ENCODE data around the gene POU5F1. TPM values are rescaled to one million over a fixed set of nuclear protein-coding genes. Genes with fewer than 3 reads are reported as not detected.

POU5F1 gene
- total and polyA plus RNA-seq, 9 of the 15 experiments (the other 6 are each of a cell fraction or from before 2014, with no cell fraction given) = 0.06 to 2.0 (median 0.10) TPM; not detected in 6

DNA sequence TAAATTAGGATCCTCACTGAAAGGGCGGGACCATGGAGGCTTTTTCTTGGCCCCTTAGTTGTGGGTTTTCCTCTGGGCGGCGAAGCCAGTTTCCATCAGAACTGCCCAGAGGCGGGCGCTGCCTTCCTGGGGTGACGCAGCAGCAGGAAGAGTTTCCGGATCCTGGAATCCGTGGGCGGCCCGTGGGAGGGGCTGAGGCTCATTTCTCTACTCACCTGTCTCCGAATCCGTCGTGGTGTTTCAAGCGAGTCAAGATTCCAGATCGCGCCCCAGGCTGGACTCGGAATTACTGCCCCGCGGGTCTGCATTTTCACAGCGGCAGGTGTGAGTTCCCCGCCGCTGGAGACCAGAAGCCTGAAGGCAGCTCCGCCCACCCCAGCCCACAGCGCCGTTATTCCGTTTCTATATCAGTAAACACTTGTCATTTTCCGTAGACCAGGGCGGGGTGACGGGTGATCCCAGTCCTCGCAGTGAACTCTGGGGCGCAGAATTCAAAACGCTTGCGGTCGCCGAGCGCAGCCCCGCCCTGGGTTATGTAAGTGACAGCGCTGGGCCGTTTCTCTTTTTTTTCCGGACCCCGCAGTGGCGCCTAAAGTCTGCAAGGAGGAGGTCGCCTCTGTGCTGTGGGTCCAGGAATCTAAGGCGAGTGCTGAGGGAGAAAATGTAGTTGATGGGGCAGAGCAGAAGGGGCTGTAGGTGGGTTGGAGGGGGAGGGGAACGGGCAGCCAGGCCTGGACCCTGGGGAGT, 27.2 kb upstream of the POU5F1 start (continued):
- 0 out of 2 replicates have a peak, but pooled peaks have one; percentile 7 for TF ChIP-seq ZNF12 (CRISPR knock-in tag; IDR thresholded peaks at IDR 0.05)
- no peak for TF ChIP-seq ZFP1 (CRISPR knock-in tag; IDR thresholded peaks at IDR 0.05)
- no peak for TF ChIP-seq KDM2B (CRISPR knock-in tag; IDR thresholded peaks at IDR 0.05)
- TF ChIP-seq, protein P1, sequence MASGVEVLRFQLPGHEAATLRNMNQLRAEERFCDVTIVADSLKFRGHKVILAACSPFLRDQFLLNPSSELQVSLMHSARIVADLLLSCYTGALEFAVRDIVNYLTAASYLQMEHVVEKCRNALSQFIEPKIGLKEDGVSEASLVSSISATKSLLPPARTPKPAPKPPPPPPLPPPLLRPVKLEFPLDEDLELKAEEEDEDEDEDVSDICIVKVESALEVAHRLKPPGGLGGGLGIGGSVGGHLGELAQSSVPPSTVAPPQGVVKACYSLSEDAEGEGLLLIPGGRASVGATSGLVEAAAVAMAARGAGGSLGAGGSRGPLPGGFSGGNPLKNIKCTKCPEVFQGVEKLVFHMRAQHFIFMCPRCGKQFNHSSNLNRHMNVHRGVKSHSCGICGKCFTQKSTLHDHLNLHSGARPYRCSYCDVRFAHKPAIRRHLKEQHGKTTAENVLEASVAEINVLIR (CRISPR knock-in tag; IDR thresholded peaks at IDR 0.05) = 0 out of 2 replicates have a peak, but pooled peaks have one; percentile 18
- TF ChIP-seq CREB3L1 (IDR thresholded peaks at IDR 0.05; ENCODE audit: borderline replicate concordance, low read depth) = no peak
- no peak for TF ChIP-seq PRPF4 (IDR thresholded peaks at IDR 0.05; ENCODE audit: insufficient read depth, low read depth, low read length, poor library complexity, severe bottlenecking)
- TF ChIP-seq TRIM24 (IDR thresholded peaks at IDR 0.05) = peak in 1 of 2 experiments; percentile 81; a peak in 3 of 4 replicates
- TF ChIP-seq ZNF197 (CRISPR knock-in tag; IDR thresholded peaks at IDR 0.05; ENCODE audit: low read depth) = no peak
- TF ChIP-seq, protein P2, sequence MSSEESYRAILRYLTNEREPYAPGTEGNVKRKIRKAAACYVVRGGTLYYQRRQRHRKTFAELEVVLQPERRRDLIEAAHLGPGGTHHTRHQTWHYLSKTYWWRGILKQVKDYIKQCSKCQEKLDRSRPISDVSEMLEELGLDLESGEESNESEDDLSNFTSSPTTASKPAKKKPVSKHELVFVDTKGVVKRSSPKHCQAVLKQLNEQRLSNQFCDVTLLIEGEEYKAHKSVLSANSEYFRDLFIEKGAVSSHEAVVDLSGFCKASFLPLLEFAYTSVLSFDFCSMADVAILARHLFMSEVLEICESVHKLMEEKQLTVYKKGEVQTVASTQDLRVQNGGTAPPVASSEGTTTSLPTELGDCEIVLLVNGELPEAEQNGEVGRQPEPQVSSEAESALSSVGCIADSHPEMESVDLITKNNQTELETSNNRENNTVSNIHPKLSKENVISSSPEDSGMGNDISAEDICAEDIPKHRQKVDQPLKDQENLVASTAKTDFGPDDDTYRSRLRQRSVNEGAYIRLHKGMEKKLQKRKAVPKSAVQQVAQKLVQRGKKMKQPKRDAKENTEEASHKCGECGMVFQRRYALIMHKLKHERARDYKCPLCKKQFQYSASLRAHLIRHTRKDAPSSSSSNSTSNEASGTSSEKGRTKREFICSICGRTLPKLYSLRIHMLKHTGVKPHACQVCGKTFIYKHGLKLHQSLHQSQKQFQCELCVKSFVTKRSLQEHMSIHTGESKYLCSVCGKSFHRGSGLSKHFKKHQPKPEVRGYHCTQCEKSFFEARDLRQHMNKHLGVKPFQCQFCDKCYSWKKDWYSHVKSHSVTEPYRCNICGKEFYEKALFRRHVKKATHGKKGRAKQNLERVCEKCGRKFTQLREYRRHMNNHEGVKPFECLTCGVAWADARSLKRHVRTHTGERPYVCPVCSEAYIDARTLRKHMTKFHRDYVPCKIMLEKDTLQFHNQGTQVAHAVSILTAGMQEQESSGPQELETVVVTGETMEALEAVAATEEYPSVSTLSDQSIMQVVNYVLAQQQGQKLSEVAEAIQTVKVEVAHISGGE (CRISPR knock-in tag; IDR thresholded peaks at IDR 0.05) = no peak
- peak; percentile 75; the same call in 1 of the 2 replicates for TF ChIP-seq CREM (IDR thresholded peaks at IDR 0.05; ENCODE audit: low read depth)
- TF ChIP-seq HOXB6 (CRISPR knock-in tag; IDR thresholded peaks at IDR 0.05; ENCODE audit: borderline replicate concordance) = no peak
- TF ChIP-seq ZNF174 (CRISPR knock-in tag; IDR thresholded peaks at IDR 0.05) = no peak
- TF ChIP-seq PML (IDR thresholded peaks at IDR 0.05; ENCODE audit: low read length) = peak; percentile 70; the same call in 1 of the 2 replicates
- peak; percentile 51 for TF ChIP-seq CREB1 (IDR thresholded peaks at IDR 0.05)
- TF ChIP-seq CREB1 (CRISPR knock-in tag; IDR thresholded peaks at IDR 0.05) = peak; percentile 32; the same call in 1 of the 2 replicates
- no peak for TF ChIP-seq ARHGAP35 (IDR thresholded peaks at IDR 0.05; ENCODE audit: partially characterized antibody)
- TF ChIP-seq PHB2 (IDR thresholded peaks at IDR 0.05; ENCODE audit: low read depth) = no peak; the same call in 1 of the 2 replicates
- peak; percentile 32 for TF ChIP-seq ETV1 (tag; conservative IDR thresholded peaks at IDR 0.05; ENCODE audit: low read depth)
- no peak for TF ChIP-seq ZC3H11A (IDR thresholded peaks at IDR 0.05; ENCODE audit: low read depth, low read length)
- TF ChIP-seq RNF2 (IDR thresholded peaks at IDR 0.05) = no peak; the same call in 1 of the 2 replicates
- TF ChIP-seq NFYB (IDR thresholded peaks at IDR 0.05; ENCODE audit: extremely low read depth, insufficient read length) = no peak
